GM21576 (cell line): ENCODE results near the gene RSPO3.

Experiments
- ATAC-seq: cut with Tn5 transposase; IDR thresholded peaks from one replicate; pipeline ENCODE4 v1.9.1; 2021; ENCODE audit warnings: mild to moderate bottlenecking, moderate library complexity; ENCODE audit not compliant: unreplicated experiment

Gene RSPO3

DNA sequence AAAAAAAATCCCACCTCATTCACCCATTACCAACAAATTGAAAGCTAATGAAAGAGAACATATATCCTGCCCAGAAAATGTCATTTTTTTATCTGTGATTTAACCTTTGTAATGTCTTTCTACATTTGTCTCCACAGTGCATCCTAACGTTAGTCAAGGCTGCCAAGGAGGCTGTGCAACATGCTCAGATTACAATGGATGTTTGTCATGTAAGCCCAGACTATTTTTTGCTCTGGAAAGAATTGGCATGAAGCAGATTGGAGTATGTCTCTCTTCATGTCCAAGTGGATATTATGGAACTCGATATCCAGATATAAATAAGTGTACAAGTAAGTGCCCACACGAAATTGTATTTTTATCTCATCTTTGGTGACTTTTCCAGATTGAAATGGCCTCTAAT lies 30.0 kb downstream of the RSPO3 start:
- no peak for ATAC-seq

DNA sequence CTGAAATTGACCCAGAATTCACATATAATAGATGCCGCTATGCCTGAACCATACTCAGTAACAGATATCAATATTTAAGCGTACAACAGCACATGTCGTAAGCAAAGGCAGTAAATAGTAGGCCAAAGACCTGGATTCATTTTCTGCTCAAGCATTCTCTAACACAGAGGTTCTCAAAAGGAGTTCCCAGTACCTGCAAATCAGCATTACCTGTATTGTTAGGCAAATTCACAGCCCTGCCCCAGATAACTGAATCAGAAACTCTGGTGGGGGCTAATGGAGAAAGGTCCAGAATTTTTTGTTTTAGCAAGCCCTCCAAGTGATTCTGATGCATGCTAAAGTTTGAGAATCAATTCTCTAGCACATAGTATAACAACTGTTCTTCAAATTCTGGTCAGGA lies 36.0 kb downstream of the RSPO3 start:
- ATAC-seq = no peak

DNA sequence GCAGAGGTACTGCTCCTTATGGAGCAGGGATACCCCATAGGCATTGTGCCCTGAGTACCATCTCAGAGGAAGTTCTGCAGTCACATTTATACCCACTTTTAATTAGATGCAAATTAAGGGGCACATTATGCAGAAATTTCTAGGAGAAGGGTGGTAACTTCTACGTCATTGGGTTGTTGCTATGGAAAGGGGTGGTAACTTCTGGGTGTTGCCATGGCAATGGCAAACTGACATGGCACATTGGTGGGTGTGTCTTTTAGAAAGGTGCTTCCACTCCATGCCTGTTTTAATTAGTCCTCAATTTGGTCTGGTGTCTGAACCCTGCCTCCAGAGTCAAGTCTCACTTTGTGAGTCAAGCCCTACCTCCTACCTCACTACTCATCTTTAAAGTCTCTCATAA lies 42.0 kb downstream of the RSPO3 start:
- no peak for ATAC-seq

DNA sequence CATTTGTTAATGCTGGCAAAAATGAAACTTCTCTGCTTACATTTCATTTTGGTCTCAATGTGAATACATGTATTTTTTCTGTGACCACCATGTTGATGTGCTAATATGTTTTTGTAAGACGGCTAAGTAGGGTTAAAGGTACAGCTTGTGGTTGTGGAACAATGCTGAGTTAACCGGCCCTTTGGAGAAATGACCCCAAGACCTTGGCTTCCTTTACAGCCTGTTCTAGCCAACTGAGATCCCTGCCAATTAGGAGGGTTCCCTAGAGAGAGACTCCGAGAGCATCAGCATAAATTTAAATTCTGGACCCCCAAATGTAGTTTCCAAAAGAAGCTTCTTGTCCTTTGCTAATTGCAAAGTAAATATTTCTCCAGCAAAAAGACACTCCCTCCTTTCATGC lies 44.4 kb downstream of the RSPO3 start:
- ATAC-seq = no peak

- no peak for ATAC-seq
Observed at GRCh38 chr6:127164036-127164435, 45.6 kb downstream of the RSPO3 start.

DNA sequence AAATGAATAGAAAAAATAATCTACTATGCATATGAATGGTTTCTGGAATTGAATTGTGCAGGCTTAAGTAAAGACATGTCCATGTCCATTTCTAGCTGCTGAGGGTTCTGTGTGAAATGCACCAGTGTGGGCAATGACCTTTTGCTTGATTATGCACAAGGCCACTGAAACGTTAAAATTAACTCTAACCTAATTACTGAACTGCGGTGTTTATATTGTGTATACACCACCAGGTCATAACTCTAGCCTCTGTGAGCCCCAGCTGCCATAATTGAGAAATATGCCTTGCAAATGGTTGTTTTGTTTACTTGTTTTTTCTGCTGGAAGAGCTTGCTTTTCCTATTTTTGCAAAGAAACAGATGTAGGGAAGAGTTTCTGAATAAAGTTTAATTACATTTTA lies 46.1 kb downstream of the RSPO3 start:
- ATAC-seq = no peak

DNA sequence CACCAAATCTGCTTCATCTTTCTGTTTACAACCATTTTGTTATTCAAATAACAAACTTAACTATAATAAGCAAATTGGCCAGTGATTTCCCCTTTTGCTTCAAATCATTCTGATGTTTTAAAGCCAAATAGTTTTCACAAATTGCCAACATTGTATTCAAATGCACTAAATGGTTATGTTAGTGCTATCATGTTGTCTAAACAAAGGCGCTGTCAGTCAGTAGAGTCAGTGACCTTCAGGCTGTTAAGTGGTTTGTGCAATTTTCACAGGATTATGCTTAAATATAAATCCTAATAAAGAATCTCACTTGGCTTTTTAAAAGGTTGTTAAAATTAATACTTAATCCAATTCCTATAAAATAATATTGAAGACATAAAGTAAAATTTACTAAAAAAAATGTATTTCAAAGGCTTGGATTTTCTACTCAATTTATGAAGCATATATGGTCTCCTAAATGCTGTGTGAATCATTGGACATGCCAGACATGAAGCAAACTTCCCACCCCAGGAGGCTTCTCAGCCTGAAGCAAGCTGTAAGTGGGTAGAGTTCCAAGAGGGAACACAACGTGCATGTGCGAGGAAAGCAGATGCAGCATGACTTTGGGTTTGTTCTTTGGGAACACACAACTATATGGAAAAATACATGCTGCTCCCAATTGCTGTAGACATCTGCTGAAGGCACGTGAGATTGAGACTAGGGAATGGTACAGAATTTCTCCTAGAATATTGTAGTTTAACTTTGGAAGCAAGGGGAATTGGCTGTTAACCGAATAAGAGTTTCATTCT lies 54.9 kb downstream of the RSPO3 start:
- ATAC-seq = no peak

GRCh38 chr6:127176146-127176545 lies 57.7 kb downstream of the RSPO3 start:
- no peak for ATAC-seq

- ATAC-seq = no peak
Observed at GRCh38 chr6:127177030-127177922, 58.8 kb downstream of the RSPO3 start.

DNA sequence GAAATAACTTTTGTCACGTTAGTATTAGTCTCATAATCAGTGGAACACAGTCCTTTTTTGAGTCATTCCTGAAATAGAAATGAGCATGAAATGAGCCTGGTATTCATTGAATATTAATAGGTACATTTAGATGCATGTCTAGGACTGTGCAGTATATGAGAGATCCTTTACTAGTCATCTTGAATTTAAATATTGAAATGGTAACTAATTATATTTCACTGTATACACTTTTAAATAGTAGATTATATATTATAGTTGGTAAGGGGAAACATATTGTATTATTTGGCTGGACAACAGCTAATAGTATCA lies 59.4 kb downstream of the RSPO3 start:
- no peak for ATAC-seq

- ATAC-seq = no peak
Observed at GRCh38 chr6:127178746-127179145, 60.3 kb downstream of the RSPO3 start.

- no peak for ATAC-seq
Observed at GRCh38 chr6:127180426-127180825, 62.0 kb downstream of the RSPO3 start.

DNA sequence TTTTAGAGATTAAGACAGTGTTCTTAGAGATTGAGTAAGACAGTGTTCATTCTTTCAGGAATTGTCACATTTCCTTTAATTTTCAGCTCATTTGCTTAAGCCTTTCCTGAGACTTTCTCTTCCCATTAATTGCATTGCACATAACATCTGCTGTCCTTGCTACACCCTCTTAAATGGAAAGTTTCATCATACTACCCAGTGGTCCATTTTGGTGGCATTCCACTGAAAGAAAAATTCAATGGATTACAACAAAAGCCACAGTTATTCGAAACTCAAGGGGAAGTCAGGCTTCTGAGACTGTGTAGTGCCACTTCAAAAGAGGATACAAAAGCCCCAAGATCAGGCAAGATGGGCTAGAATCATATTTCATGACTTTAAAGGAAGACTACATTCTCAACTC lies 64.0 kb downstream of the RSPO3 start:
- ATAC-seq = no peak

DNA sequence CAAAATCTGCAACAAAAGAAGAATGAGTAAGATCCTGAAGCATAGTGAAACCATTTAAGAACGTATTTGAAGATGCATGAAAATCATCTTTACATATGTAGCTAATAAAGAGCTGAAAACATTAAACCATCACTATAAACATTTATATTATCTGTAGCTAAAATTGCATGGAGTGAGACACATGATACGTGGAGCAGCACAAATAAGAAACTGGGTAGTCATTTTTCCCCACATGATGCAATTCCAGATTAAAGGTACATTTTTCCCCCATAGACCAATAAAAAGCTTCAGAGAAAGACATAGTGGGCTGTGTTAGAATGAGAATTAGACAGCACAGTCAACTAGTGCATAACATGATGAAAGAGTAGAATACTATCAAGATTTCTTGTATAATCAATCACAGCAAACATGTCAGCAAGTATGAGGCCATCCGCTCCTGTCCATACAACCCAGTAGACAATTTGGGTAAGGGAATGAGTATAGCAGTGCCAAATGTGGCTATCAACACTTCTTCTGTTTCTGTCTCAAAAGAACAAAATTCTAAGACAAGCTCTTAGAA lies 67.0 kb downstream of the RSPO3 start:
- ATAC-seq = no peak

DNA sequence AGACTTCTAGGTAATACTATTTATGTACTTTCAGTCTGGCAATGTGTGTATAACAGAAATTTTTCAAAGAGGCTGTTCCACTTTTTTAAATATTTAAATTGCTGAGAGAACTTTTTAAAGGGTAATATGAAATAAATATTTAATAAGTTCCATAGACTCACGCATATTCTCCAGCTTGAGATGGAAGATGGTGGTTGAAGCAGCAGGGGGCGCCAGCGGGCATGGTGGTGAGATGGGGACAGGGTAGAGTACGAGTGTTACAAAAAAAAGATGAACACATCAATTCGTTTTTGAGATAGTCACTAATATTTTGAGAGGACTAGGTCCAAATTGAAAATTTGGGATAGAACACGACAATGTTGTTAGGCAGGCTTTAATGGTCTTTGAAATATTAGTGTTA lies 68.4 kb downstream of the RSPO3 start:
- ATAC-seq = peak; percentile 73

GRCh38 chr6:127188744-127189143 lies 70.3 kb downstream of the RSPO3 start:
- ATAC-seq = no peak

- ATAC-seq = no peak
Observed at GRCh38 chr6:127190552-127190951, 72.1 kb downstream of the RSPO3 start.

- no peak for ATAC-seq
Observed at GRCh38 chr6:127191716-127192115, 73.2 kb downstream of the RSPO3 start.

GRCh38 chr6:127192911-127193541 lies 74.6 kb downstream of the RSPO3 start:
- ATAC-seq = no peak

DNA sequence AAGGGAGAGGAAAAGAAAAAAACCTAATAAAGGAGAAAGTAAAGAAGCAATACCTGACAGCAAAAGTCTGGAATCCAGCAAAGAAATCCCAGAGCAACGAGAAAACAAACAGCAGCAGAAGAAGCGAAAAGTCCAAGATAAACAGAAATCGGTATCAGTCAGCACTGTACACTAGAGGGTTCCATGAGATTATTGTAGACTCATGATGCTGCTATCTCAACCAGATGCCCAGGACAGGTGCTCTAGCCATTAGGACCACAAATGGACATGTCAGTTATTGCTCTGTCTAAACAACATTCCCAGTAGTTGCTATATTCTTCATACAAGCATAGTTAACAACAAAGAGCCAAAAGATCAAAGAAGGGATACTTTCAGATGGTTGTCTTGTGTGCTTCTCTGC lies 77.4 kb downstream of the RSPO3 start:
- no peak for ATAC-seq

DNA sequence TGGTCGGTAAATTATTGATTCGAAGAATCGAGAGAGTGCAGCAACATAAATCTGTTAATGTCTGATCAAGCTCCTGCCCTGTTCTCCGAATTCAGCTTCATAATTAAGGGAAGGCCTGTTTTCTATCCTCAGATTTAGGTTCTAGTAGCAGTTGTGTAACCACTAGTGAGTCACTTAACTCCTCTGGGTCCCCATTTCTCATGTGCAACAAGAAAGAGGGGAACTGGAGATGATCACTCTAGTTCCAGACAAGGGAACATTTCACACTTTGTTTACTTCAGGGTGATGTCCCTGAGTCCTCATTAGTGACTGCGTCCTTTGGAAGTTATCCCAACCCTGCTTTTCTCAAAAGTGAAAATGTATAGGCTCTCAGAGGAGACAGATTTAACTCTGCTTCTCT lies 80.1 kb downstream of the RSPO3 start:
- ATAC-seq = no peak

DNA sequence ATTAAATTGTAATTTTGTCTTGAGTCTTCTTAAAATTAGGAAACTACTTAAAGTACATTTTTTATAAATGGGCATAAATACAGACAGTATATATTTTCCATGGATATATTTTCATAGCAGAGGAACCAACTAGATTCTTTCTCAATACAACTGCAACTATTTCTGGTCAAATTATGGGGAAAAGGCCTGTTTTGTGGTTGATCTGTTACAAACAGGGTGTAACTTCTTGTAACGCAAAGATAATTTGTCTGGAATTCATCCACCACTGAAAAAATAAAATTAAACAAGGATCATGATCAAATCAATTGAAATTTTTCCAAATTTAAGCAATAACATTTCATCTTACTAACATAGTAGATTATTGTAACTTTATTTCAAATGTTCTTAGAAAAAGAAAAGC lies 81.0 kb downstream of the RSPO3 start:
- ATAC-seq = no peak
